GM18526 (cell line): ENCODE data around the gene NPTXR.

ENCODE experiments used
- POLR2A ChIP-seq: IDR thresholded peaks from 3 replicates; pipeline ENCODE4 v1.6.1; 2011; ENCODE audit not compliant: insufficient read length; ENCODE audit errors: extremely low read depth

The NPTXR gene

GRCh38 chr22:38872172-38872830, 28.5 kb upstream of the NPTXR start, which contains the start of gene CBX6:
TSS of gene CBX6 (minus strand) at chr22:38872216. CDS start at chr22:38872190, 26 bp downstream.
- peak; percentile 71 for TF ChIP-seq POLR2A

DNA sequence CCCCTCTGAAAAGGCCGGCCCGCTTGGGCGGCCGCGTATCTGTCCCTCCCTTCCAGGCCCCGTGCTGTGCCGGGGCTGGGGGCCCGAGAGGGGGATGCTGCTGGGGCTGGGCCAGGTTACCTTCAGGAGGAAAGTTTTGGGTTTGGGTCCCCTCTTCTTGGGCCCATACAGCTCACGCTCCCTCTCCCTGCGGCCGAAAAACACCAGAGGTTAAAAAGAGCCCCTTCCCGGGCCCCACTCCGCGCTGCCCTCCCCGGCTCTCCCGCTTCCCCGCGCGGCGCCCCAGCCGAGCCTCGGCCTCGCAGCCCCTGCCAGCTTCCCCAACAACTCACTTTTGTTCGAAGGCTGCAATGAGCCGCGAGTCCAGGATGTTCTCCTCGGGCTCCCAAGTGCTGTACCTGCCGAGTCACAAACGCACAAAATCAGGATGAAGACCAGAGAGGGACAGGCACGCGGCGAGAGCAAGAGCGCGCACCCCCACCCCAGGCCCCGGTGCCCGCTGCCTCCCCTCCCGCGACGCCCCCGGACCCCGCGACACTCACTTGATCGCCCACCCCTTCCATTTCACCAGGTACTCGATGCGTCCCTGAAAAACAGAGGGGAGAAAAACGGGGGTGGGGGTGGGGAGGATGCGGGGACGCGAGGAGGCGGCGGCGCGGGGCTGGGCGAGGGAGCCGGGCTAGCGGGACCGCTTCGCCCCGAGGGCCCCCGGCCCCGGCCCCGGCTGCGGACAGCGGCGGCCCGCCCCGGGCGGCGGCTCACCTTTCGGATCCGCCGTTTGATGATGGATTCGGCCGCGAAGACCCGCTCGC, 27.7 kb upstream of the NPTXR start:
- no peak for TF ChIP-seq POLR2A

DNA sequence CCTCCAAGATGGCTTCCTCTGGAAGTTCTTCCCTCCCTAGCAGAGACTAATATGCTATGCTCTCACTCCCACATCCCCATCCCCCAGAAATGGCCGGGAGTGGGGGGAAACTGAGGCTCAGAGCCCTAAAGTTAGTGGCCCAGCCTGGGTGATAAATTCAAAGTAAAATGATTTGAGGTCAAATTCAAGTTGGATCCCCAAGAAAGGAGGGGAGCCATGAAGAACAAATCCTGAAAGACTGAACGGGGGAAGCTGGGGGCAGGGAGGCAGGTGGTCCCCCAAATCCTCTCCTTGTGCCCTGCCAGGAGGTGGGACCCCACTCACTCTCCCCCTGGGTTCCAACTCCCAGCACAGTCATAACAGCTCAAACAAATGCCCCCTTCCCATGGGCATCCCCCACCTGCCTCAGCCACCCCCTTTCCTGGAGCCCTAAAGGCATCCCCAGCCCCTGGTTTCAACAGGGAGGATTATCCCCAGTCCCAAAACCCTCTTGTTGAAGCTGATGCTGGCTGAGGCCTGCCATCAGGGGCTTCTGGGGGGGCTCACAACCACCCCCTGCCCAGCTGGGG, 27.0 kb upstream of the NPTXR start:
- no peak for TF ChIP-seq POLR2A

GRCh38 chr22:38870312-38870741, 26.5 kb upstream of the NPTXR start:
- TF ChIP-seq POLR2A, result no peak

GRCh38 chr22:38869663-38870062, 25.8 kb upstream of the NPTXR start:
- TF ChIP-seq POLR2A, result no peak

DNA sequence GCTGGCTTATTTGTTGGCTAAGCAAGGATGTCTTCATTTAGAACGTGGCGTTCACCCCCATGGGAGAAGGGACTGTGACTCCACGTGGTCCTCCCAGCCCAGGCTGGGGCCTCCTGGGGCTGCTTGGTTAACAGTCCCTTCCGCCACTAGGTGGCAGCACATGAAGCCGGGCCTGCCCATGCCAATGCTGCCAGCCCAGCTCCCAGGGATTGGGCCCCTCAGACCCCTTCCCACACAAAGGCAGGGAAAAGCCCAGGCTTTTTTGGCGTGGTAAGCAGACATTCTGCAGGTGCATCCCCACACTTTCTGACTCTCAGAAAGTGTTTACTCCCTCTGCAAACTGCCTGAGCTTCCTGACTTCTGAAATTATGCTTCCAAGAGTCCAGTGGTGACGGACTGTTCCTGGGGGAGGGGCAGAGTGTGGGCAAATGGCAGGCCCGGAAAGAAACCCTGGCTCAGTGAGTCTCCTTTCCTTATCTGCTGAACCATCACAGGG, 25.1 kb upstream of the NPTXR start:
- TF ChIP-seq POLR2A, result peak; percentile 0

GRCh38 chr22:38868286-38868721, 24.5 kb upstream of the NPTXR start:
- TF ChIP-seq POLR2A, result no peak

GRCh38 chr22:38867471-38868285, 23.9 kb upstream of the NPTXR start:
- no peak for TF ChIP-seq POLR2A

DNA sequence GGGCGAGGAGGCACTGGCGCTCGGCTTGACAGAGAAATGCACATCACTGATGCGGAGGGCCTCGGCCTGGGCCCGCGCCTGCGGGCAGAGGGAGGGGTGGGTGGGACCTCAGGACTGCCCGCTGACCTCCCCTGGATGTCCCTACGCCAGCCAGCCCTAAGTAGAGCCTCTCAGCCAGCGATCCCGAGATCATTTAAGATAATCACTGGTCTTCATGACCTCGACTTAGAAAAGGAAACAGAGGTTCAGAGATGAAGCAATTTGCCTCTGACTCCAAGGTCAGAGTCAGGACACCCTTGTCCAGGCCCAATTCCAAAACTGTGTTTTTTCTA, 23.3 kb upstream of the NPTXR start:
- TF ChIP-seq POLR2A, result no peak

- TF ChIP-seq POLR2A, result no peak
Observed at GRCh38 chr22:38866399-38867123, 22.7 kb upstream of the NPTXR start.

DNA sequence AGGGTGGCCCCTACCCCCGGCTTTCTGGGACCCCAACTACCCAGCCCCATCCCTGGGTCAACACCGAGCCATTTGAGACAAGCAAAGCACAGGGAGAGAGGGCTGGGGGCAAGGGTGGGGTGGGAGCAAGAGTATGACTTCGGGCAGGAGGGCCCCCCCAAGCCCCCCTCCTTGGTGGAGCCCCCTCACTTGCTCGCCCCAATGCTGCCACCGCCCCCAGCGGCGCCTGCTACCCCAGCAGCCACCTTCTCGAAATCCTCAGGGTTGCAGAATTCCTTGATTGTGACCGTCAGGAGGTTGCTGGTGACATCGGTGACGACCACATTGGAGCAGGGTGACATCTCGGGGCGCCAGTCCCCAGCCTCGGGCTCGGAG, 22.2 kb upstream of the NPTXR start:
- TF ChIP-seq POLR2A, result peak; percentile 10

- no peak for TF ChIP-seq POLR2A
Observed at GRCh38 chr22:38865201-38866023, 21.6 kb upstream of the NPTXR start.

DNA sequence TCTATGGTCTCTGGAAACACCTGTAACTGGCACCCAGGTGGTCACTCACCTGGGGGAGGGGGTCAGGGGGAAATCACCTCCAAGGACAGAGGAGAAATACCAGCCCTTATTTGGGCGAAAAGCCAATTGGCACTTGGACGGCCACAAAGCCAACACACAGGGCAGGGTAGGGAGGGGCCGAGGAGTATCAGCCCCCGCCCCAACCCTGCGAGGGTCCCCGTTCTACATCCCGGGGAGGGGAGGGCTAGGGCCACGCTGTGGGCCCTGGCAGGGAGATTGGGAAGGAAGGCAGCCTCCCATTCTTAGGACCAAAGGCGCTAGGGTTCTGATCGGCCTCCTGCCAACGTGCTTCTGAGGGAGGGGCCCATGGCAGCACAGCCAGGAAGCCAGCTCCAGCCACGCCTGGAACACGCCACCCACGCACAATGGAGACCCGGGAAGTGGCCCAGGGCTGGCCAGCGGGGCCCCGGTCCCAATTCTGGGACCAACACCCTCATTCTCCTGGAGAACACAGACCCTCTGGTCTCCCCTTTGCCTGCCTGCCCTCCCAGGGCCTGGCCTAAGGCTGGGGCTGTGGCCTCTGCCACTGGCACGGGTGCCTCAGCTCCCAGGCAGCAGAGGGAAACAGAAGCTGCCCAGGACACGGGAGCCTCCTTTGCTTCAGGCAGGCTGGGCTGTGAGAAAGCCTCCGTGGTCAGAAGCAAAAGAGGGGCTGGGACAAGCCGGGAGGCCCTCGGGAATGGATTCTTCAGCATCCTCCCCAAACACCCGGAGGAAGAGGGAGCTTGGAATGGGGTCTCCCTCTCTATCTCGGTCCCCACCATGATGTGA, 20.7 kb upstream of the NPTXR start:
- TF ChIP-seq POLR2A, result no peak
